Gastrocnemius medialis (tissue), 4 donors: Measurements from ENCODE around the gene E2F8.

ENCODE experiments used
- POLR2A ChIP-seq, 2 donors: fragments of 450-650 bp; IDR thresholded peaks; one replicate each; pipeline ENCODE4 v1.6.1; 2017; ENCODE audit warnings: antibody characterized with exemption in 2 of 2, mild to moderate bottlenecking in 2 of 2, moderate library complexity in 2 of 2
- TF ChIP-seq, protein P1 (sequence below), 5 experiments: fragments of 450-650 bp in 3 of 5; fragments of 200-600 bp in 2 of 5; sonication (generic) in 2 of 5; IDR thresholded peaks in 4 of 5; conservative IDR thresholded peaks in 1 of 5; 1 replicate in 4 of 5; 2 replicates in 1 of 5; pipeline ENCODE4 v1.5.1; 2016 to 2019; ENCODE audit warnings: antibody characterized with exemption in 5 of 5, mild to moderate bottlenecking in 3 of 5, moderate library complexity in 3 of 5

DNA sequence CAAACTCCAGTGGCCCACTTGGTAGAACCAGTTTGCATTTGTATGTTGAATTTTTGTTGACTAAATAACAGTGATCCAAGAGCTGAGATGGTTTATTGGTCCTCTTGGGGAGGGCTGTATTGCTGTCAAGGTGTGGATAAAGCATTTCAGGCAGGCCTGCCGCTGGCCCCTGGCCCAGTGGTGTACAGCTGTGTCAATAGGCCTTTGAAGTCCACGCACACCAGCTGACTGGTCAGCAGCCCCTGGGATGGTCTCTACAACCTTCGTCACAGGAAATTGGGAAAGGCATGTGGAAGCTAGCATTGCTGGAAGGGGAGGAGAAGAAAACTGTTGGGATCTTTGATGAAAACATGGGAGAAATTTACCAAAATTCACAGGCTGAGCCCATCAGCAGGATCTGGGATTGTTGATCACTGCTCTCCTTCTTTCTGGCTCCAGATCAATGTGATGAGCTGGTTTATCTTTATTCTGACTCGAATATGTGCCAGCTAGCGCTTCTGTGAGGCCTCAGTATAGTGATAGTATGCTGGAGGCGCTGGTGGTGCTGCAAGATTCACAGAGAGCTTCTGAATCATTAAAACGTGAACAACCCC lies 12.5 kb upstream of the E2F8 start:
- TF ChIP-seq, protein P1, sequence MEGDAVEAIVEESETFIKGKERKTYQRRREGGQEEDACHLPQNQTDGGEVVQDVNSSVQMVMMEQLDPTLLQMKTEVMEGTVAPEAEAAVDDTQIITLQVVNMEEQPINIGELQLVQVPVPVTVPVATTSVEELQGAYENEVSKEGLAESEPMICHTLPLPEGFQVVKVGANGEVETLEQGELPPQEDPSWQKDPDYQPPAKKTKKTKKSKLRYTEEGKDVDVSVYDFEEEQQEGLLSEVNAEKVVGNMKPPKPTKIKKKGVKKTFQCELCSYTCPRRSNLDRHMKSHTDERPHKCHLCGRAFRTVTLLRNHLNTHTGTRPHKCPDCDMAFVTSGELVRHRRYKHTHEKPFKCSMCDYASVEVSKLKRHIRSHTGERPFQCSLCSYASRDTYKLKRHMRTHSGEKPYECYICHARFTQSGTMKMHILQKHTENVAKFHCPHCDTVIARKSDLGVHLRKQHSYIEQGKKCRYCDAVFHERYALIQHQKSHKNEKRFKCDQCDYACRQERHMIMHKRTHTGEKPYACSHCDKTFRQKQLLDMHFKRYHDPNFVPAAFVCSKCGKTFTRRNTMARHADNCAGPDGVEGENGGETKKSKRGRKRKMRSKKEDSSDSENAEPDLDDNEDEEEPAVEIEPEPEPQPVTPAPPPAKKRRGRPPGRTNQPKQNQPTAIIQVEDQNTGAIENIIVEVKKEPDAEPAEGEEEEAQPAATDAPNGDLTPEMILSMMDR (IDR thresholded peaks at IDR 0.05 in 4 of 5, conservative IDR thresholded peaks at IDR 0.05 in 1 of 5): no peak
- TF ChIP-seq POLR2A (IDR thresholded peaks at IDR 0.05): no peak
